HepG2 (cell line): ENCODE measurements around the gene HPS4. TPM values are rescaled to one million over a fixed set of nuclear protein-coding genes. Genes with fewer than 3 reads are reported as not detected.

Source experiments
- ATAC-seq: fragments of 200-7000 bp; cut with Tn5 transposase; 3 replicates; pipeline ENCODE4 v1.9.1; 2020; ENCODE audit warnings: mild to moderate bottlenecking, moderate library complexity
- BruUV-seq: library from RNA; stranded (reverse); fragments of 400-500 nt; replicated peaks from 2 replicates; lab custom pipeline; 2021; lab: Mats Ljungman, UMichigan
- CTCF ChIA-PET: fragments of 300-600 bp; formaldehyde crosslinking; extraction: SDS; loops from one replicate; lab custom pipeline; 2021; ENCODE audit warnings: low total read pairs, inconsistent platforms, low intra/inter-chr PET ratio; lab: Yijun Ruan, JAX
- POLR2A ChIA-PET: fragments of 350-600 bp; sonication (Branson Sonifier 250); formaldehyde crosslinking; loops from one replicate; lab custom pipeline; 2020; ENCODE audit warnings: antibody characterized with exemption, inconsistent platforms; lab: Yijun Ruan, JAX
- DNase-seq: peaks from one replicate; pipeline ENCODE4 v3.0.0-alpha.2; 2015; ENCODE audit warnings: low spot score
- FAIRE-seq: peaks from 3 replicates; lab custom pipeline; 2011; peaks lifted over from hg19 to GRCh38; lab: Jason Lieb, UNC
- H2AFZ ChIP-seq: one replicate; pipeline ENCODE4 v1.6.1; 2011; ENCODE audit warnings: low read length, inconsistent platforms
- H3K27ac ChIP-seq: fragments of 300-600 bp; 3 replicates; pipeline ENCODE4 v1.8.0; 2011; ENCODE audit warnings: mixed run types, mild to moderate bottlenecking, mixed read lengths, low read length, inconsistent platforms; ENCODE audit not compliant: insufficient read depth; ENCODE audit errors: extremely low read length
- H3K27me3 ChIP-seq, 2 experiments: fragments of 200-600 bp in 1 of 2; 2 replicates in 1 of 2; 3 replicates in 1 of 2; pipeline versions ENCODE4 v1.6.0 to v1.8.0; 2011; ENCODE audit warnings: low read length in 2 of 2, mild to moderate bottlenecking in 2 of 2, moderate library complexity in 2 of 2, inconsistent platforms in 1 of 2; ENCODE audit not compliant: insufficient read depth in 2 of 2, control insufficient read depth in 1 of 2
- H3K36me3 ChIP-seq, 2 experiments: fragments of 200-600 bp in 1 of 2; replicated peaks in 1 of 2; 2 replicates in 1 of 2; 3 replicates in 1 of 2; pipeline versions ENCODE4 v1.5.1 to v1.8.0; 2011; ENCODE audit warnings: low read length in 2 of 2, inconsistent platforms in 1 of 2; ENCODE audit not compliant: insufficient read depth in 2 of 2, control insufficient read depth in 1 of 2
- H3K4me1 ChIP-seq: 2 replicates; pipeline ENCODE4 v1.5.1; 2012; ENCODE audit warnings: low read length, inconsistent platforms; ENCODE audit not compliant: insufficient read depth
- H3K4me2 ChIP-seq: 2 replicates; pipeline ENCODE4 v1.6.0; 2011; ENCODE audit warnings: low read depth, low read length, inconsistent platforms
- H3K4me3 ChIP-seq, 3 experiments: fragments of 200-600 bp in 1 of 3; sonication (generic), shearing (Covaris generic) in 1 of 3; replicated peaks in 1 of 3; 2 replicates each; pipeline ENCODE4 v1.5.1; 2011 to 2016; ENCODE audit warnings: low read length in 3 of 3, inconsistent platforms in 2 of 3, low read depth in 2 of 3, mild to moderate bottlenecking in 2 of 3, control low read depth in 1 of 3, mixed read lengths in 1 of 3; ENCODE audit not compliant: insufficient read depth in 1 of 3
- H3K79me2 ChIP-seq: one replicate; pipeline ENCODE4 v1.6.1; 2011; ENCODE audit warnings: low read length, inconsistent platforms; ENCODE audit not compliant: insufficient read depth
- H3K9ac ChIP-seq: 2 replicates; pipeline ENCODE4 v1.6.0; 2011; ENCODE audit warnings: mild to moderate bottlenecking, low read depth, low read length, inconsistent platforms; ENCODE audit not compliant: insufficient read depth
- H3K9me3 ChIP-seq: 2 replicates; pipeline ENCODE4 v1.5.1; 2012; ENCODE audit warnings: mild to moderate bottlenecking, low read length
- H4K20me1 ChIP-seq: 2 replicates; pipeline ENCODE4 v1.6.0; 2011; ENCODE audit warnings: inconsistent platforms, mild to moderate bottlenecking, low read length, moderate library complexity; ENCODE audit not compliant: insufficient read depth
- GLI4 ChIP-seq: sonication (generic); formaldehyde crosslinking; IDR thresholded peaks from 2 replicates; pipeline ENCODE4 v1.5.1; 2020; ENCODE audit warnings: missing genetic modification reagents, mild to moderate bottlenecking, moderate library complexity, borderline replicate concordance
- NFIB ChIP-seq: sonication (generic); formaldehyde crosslinking; IDR thresholded peaks from 2 replicates; pipeline ENCODE4 v1.9.0; 2021; ENCODE audit warnings: missing genetic modification reagents, mild to moderate bottlenecking, borderline replicate concordance
- PRPF4 ChIP-seq: fragments of 200-400 bp; formaldehyde crosslinking; IDR thresholded peaks from 2 replicates; pipeline ENCODE4 v1.6.1; 2016; ENCODE audit warnings: low read length, low read depth; ENCODE audit not compliant: poor library complexity, severe bottlenecking
- THAP11 ChIP-seq: IDR thresholded peaks from 2 replicates; pipeline ENCODE4 v1.6.1; 2016; ENCODE audit warnings: missing biosample characterization, missing genetic modification reagents
- ZBTB26 ChIP-seq: IDR thresholded peaks from 2 replicates; pipeline ENCODE4 v1.6.1; 2016; ENCODE audit warnings: missing compliant biosample characterization, missing genetic modification reagents, borderline replicate concordance
- ZNF446 ChIP-seq: sonication (generic); formaldehyde crosslinking; IDR thresholded peaks from 2 replicates; pipeline ENCODE4 v1.5.0; 2020; ENCODE audit warnings: mild to moderate bottlenecking, missing genetic modification reagents
- WGBS: methylation state at CpG from one replicate; pipeline ENCODE4 v1.1.6; 2017; ENCODE audit warnings: low lambda C conversion rate; 5-methylcytosine and 5-hydroxymethylcytosine counted together
- in situ Hi-C: cut with HindIII; loops from 2 replicates; pipeline ENCODE4 v1.10.0; 2017; ENCODE audit warnings: low pct_unique_long_range_greater_than_20kb; ENCODE audit not compliant: extremely low pct_ligation_motif_present
- intact Hi-C: fragments of 100-400 bp; cut with micrococcal nuclease; formaldehyde crosslinking; loops from one replicate; pipeline ENCODE4 v1.10.0; 2022; ENCODE audit not compliant: unreplicated experiment
- polyA plus RNA-seq, 8 experiments: library from polyadenylated mRNA; depleted of rRNA in 3 of 8; stranded (reverse) in 7 of 8; unstranded in 1 of 8; fragments of >200 nt; fragmentation: Illumina TruSeq in 4 of 8; extraction: Trizol in 4 of 8; gene quantifications; 2 replicates each; pipeline versions ENCODE4 v1.2.1 to v1.2.3, GENCODE V29; 2011 to 2016; ENCODE audit warnings: low read depth in 4 of 8, missing spikeins in 1 of 8, mixed read lengths in 1 of 8; ENCODE audit not compliant: insufficient read depth in 1 of 8
- total RNA-seq, 5 experiments: library from RNA; depleted of rRNA; stranded (reverse); fragments of >200 nt; fragmentation: Illumina TruSeq; extraction: Trizol; gene quantifications; 2 replicates each; pipeline ENCODE4 v1.2.3, GENCODE V29; 2016; ENCODE audit warnings: low read depth in 1 of 5
- TF ChIP-seq, protein P1 (sequence below): sonication (generic); formaldehyde crosslinking; IDR thresholded peaks from 2 replicates; pipeline ENCODE4 v1.5.1; 2020; ENCODE audit warnings: mild to moderate bottlenecking, missing genetic modification reagents, borderline replicate concordance
- TF ChIP-seq, protein P2 (sequence below): IDR thresholded peaks from 2 replicates; pipeline ENCODE4 v1.4.0; 2020; ENCODE audit warnings: mild to moderate bottlenecking, missing genetic modification reagents

HPS4 gene
- total and polyA plus RNA-seq, 2 of the 13 experiments (the other 11 are each of a cell fraction or from before 2014, with no cell fraction given) = 27.4 to 34.0 TPM

DNA sequence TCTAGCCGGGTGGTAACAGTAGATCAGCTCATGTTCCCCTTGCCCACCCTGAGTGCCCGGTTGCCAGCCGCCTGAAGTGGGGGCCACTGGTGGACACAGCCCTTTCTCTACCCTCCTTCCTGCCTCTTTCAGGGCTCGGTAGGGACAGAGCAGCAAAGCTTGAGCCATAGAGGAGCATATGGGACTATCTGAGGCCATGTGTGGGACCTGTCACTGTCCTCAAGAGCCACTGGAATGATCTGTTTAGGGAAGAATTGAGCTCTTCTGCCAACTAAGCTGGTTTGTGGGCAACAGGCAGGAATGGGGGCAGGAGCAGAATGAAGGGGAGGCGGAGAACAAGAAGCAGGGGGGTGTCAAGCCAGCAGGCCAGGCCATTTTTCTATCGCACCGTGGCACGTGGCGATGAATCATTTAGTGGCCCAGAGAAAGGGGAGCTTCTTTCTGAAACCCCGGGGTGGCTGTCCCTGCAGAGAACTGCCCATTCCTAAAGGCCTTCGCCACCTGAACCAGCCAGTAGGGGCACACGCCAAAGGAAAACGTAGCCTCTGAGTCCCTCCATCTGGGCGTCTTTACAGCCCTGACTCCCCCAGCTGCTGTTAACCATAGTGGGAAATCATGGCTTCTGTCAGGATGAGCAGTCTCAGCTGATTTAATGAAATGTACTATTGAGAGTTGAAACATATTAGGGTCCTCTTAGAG, 45.7 kb downstream of the HPS4 start:
- in situ Hi-C loops = no loop called here
- Histone ChIP-seq H3K4me2 (no peak overlapping the region), H3K36me3 (no peaks in the 10 kb centered on the region), H3K27me3 (peaks cover 5 to 41% of the 10 kb centered on the region in 2 experiments; a peak in 4 of 5 replicates), H3K27ac (no peak overlapping the region), H3K4me3 (no peak overlapping the region), H4K20me1 (no peaks in the 10 kb centered on the region), H3K79me2 (no peaks in the 10 kb centered on the region), H3K4me1 (no peaks in the 10 kb centered on the region), H3K9me3 (no peaks in the 10 kb centered on the region), H2AFZ (no peak overlapping the region), H3K9ac (no peak overlapping the region)
- FAIRE-seq (no peak), DNase-seq (no peak), ATAC-seq (peak; percentile 80)
- ChIA-PET POLR2A (no interaction called here), CTCF (no interaction called here)
- intact Hi-C loops = no loop called here
- 50% methylated on average over 11 of the region's 14 CpGs for WGBS
- TF ChIP-seq PRPF4 (no peak), ZBTB26 (CRISPR knock-in tag) (no peak)
- no TSS peak for BruUV-seq

DNA sequence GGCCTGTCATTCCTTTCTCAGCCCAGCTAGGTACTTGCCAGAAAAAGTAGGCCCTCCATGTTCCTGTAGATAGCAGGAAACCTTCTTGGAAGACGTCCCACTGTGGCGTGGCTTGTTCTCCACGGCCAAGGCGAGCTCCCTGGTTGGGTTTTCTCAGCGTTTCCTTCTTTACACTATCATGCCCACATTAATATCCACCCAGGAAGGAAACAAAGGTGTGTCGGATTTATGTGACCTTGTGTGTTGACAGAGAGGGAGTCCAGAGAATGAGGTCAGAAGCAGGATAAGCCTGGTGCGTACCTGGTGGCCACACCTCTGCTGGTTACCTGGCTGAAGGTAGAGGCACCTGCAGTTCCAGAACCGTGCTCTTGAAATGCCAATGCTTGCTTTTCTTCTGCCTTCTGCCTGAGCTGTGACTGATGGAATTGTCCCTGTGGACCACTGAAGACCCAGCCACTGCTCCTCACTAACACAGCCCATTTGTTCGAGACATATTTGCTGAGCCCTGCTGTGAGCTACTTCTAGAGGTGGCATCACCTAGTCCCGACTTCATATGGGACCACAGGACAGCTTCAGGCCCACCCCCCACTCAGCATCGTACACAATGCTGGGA, 46.6 kb downstream of the HPS4 start:
- Histone ChIP-seq H3K4me2 (no peak overlapping the region), H3K4me1 (no peaks in the 10 kb centered on the region), H3K4me3 (no peak overlapping the region), H3K27me3 (peaks cover 5 to 50% of the 10 kb centered on the region in 2 experiments; a peak in 4 of 5 replicates), H3K79me2 (no peaks in the 10 kb centered on the region), H3K27ac (no peak overlapping the region), H3K9ac (no peak overlapping the region), H4K20me1 (no peaks in the 10 kb centered on the region), H3K36me3 (no peaks in the 10 kb centered on the region), H3K9me3 (no peaks in the 10 kb centered on the region), H2AFZ (no peak overlapping the region)
- no peak for DNase-seq
- ATAC-seq = no peak
- in situ Hi-C loops = no loop called here
- no peak for FAIRE-seq
- WGBS = 0% methylated on average over 7 of the region's 11 CpGs
- intact Hi-C loops = no loop called here
- ChIA-PET POLR2A (no interaction called here), CTCF (no interaction called here)
- no TSS peak for BruUV-seq
- TF ChIP-seq NFIB (CRISPR knock-in tag) = no peak
- TF ChIP-seq ZNF446 (CRISPR knock-in tag) = no peak
- TF ChIP-seq, protein P1, sequence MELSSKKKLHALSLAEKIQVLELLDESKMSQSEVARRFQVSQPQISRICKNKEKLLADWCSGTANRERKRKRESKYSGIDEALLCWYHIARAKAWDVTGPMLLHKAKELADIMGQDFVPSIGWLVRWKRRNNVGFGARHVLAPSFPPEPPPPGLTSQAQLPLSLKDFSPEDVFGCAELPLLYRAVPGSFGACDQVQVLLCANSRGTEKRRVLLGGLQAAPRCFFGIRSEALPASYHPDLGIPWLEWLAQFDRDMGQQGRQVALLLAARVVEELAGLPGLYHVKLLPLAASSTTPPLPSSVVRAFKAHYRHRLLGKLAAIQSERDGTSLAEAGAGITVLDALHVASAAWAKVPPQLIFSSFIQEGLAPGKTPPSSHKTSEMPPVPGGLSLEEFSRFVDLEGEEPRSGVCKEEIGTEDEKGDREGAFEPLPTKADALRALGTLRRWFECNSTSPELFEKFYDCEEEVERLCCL (CRISPR knock-in tag) = no peak
- no peak for TF ChIP-seq THAP11 (CRISPR knock-in tag)
- TF ChIP-seq, protein P2, sequence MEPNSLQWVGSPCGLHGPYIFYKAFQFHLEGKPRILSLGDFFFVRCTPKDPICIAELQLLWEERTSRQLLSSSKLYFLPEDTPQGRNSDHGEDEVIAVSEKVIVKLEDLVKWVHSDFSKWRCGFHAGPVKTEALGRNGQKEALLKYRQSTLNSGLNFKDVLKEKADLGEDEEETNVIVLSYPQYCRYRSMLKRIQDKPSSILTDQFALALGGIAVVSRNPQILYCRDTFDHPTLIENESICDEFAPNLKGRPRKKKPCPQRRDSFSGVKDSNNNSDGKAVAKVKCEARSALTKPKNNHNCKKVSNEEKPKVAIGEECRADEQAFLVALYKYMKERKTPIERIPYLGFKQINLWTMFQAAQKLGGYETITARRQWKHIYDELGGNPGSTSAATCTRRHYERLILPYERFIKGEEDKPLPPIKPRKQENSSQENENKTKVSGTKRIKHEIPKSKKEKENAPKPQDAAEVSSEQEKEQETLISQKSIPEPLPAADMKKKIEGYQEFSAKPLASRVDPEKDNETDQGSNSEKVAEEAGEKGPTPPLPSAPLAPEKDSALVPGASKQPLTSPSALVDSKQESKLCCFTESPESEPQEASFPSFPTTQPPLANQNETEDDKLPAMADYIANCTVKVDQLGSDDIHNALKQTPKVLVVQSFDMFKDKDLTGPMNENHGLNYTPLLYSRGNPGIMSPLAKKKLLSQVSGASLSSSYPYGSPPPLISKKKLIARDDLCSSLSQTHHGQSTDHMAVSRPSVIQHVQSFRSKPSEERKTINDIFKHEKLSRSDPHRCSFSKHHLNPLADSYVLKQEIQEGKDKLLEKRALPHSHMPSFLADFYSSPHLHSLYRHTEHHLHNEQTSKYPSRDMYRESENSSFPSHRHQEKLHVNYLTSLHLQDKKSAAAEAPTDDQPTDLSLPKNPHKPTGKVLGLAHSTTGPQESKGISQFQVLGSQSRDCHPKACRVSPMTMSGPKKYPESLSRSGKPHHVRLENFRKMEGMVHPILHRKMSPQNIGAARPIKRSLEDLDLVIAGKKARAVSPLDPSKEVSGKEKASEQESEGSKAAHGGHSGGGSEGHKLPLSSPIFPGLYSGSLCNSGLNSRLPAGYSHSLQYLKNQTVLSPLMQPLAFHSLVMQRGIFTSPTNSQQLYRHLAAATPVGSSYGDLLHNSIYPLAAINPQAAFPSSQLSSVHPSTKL (CRISPR knock-in tag) = no peak
- TF ChIP-seq GLI4 (CRISPR knock-in tag) = no peak
